K562 (cell line): Measurements from ENCODE around the gene ZSCAN22. TPM values are rescaled to one million over a fixed set of nuclear protein-coding genes. Genes with fewer than 3 reads are reported as not detected.
A peak's percentile ranks its signal among the peaks of the same experiment; 100 is the strongest.

Experiments used
- ATAC-seq: fragments of 200-7000 bp; cut with Tn5 transposase; 3 replicates; pipeline ENCODE4 v1.9.1; 2020; ENCODE audit warnings: moderate library complexity
- BruUV-seq: library from RNA; stranded (reverse); fragments of 400-500 nt; replicated peaks from 2 replicates; lab custom pipeline; 2021; lab: Mats Ljungman, UMichigan
- CTCF ChIA-PET: fragments of 300-600 bp; formaldehyde crosslinking; extraction: SDS; loops from one replicate; lab custom pipeline; 2021; ENCODE audit warnings: low intra/inter-chr PET ratio; lab: Yijun Ruan, JAX
- POLR2A ChIA-PET: fragments of 300-600, 350-650 bp; sonication (Branson Sonifier 250); formaldehyde crosslinking; extraction: SDS; loops from one replicate; lab custom pipeline; 2021; ENCODE audit warnings: antibody characterized with exemption, inconsistent platforms; lab: Yijun Ruan, JAX
- DNase-seq, 4 experiments: peaks; one replicate each; pipeline versions ENCODE4 v3.0.0 to v3.0.0-alpha.2; 2011 to 2018; ENCODE audit warnings: low spot score in 3 of 4, mixed read lengths in 3 of 4; ENCODE audit errors: extremely low read depth in 1 of 4
- FAIRE-seq: peaks from 2 replicates; lab custom pipeline; 2011; peaks lifted over from hg19 to GRCh38; lab: Jason Lieb, UNC
- H2AFZ ChIP-seq: 2 replicates; pipeline ENCODE4 v1.6.0; 2011; ENCODE audit warnings: low read depth, low read length, control low read depth, inconsistent platforms
- H3K27ac ChIP-seq: fragments of 200-600 bp; 3 replicates; pipeline ENCODE4 v1.8.0; 2011; ENCODE audit warnings: low read depth, mild to moderate bottlenecking, control low read depth, inconsistent platforms, low read length, moderate library complexity, mixed read lengths; ENCODE audit errors: extremely low read depth
- H3K27me3 ChIP-seq, 2 experiments: fragments of 300-600 bp in 1 of 2; 2 replicates in 1 of 2; 3 replicates in 1 of 2; pipeline versions ENCODE4 v1.6.0 to v1.8.0; 2011; ENCODE audit warnings: inconsistent platforms in 2 of 2, low read length in 2 of 2, mild to moderate bottlenecking in 1 of 2, mixed read lengths in 1 of 2, moderate library complexity in 1 of 2; ENCODE audit not compliant: control insufficient read depth in 2 of 2, insufficient read depth in 2 of 2
- H3K36me3 ChIP-seq: fragments of 300-600 bp; 3 replicates; pipeline ENCODE4 v1.8.0; 2011; ENCODE audit warnings: mild to moderate bottlenecking, low read length, inconsistent platforms; ENCODE audit not compliant: control insufficient read depth, insufficient read depth
- H3K4me1 ChIP-seq, 2 experiments: fragments of 200-600 bp in 1 of 2; replicated peaks in 1 of 2; 2 replicates in 1 of 2; 3 replicates in 1 of 2; pipeline versions ENCODE4 v1.5.1 to v1.8.0; 2011; ENCODE audit warnings: inconsistent platforms in 2 of 2, low read length in 2 of 2, mild to moderate bottlenecking in 1 of 2, mixed read lengths in 1 of 2, moderate library complexity in 1 of 2; ENCODE audit not compliant: control insufficient read depth in 2 of 2, insufficient read depth in 2 of 2
- H3K4me2 ChIP-seq: 2 replicates; pipeline ENCODE4 v1.6.1; 2011; ENCODE audit warnings: low read length, control low read depth, inconsistent platforms, mixed read lengths; ENCODE audit not compliant: insufficient read depth
- H3K4me3 ChIP-seq: fragments of 200-600 bp; sonication (generic), shearing (Covaris generic); 2 replicates; pipeline ENCODE4 v1.5.1; 2016; ENCODE audit warnings: control low read depth, inconsistent platforms
- H3K79me2 ChIP-seq: fragments of 200-600 bp; 3 replicates; pipeline ENCODE4 v1.8.0; 2011; ENCODE audit warnings: low read length, inconsistent platforms; ENCODE audit not compliant: control insufficient read depth, insufficient read depth
- H3K9ac ChIP-seq, 2 experiments: 2 replicates each; pipeline versions ENCODE4 v1.6.0 to v1.6.1; 2011; ENCODE audit warnings: low read depth in 2 of 2, low read length in 2 of 2, control low read depth in 1 of 2, inconsistent platforms in 1 of 2, mild to moderate bottlenecking in 1 of 2, mixed read lengths in 1 of 2; ENCODE audit not compliant: insufficient read depth in 1 of 2
- H3K9me1 ChIP-seq: one replicate; pipeline ENCODE4 v1.6.0; 2011; ENCODE audit warnings: inconsistent platforms, mild to moderate bottlenecking, low read length, moderate library complexity; ENCODE audit not compliant: control insufficient read depth, insufficient read depth
- H3K9me3 ChIP-seq: replicated peaks from 2 replicates; pipeline ENCODE4 v1.5.1; 2011; ENCODE audit warnings: low read depth, low read length, inconsistent platforms; ENCODE audit not compliant: control insufficient read depth, insufficient read depth
- H4K20me1 ChIP-seq: replicated peaks from 2 replicates; pipeline ENCODE4 v1.6.1; 2011; ENCODE audit warnings: low read length, inconsistent platforms, mixed read lengths; ENCODE audit not compliant: control insufficient read depth, insufficient read depth
- CBX5 ChIP-seq: IDR thresholded peaks from 2 replicates; pipeline ENCODE4 v1.6.1; 2014; ENCODE audit warnings: low read depth, borderline replicate concordance
- CBX8 ChIP-seq: fragments of 200-600 bp; sonication (generic); IDR thresholded peaks from 2 replicates; pipeline ENCODE4 v1.6.1; 2012; ENCODE audit warnings: borderline replicate concordance, mixed run types, low read depth, mild to moderate bottlenecking, moderate library complexity, mixed read lengths, low read length, control low read depth, inconsistent platforms; ENCODE audit not compliant: poor library complexity, severe bottlenecking; ENCODE audit errors: extremely low read depth
- CXXC5 ChIP-seq: fragments of 250-450 bp; sonication (Bioruptor Pico); IDR thresholded peaks from 2 replicates; pipeline ENCODE4 v1.8.0; 2022; ENCODE audit warnings: inconsistent platforms, mild to moderate bottlenecking, moderate library complexity
- DPF2 ChIP-seq: fragments of 450-650 bp; IDR thresholded peaks from 2 replicates; pipeline ENCODE4 v1.6.1; 2016
- EP300 ChIP-seq: IDR thresholded peaks from 2 replicates; pipeline ENCODE4 v1.6.1; 2012; ENCODE audit warnings: low read length, improper control_type of control experiment
- GATAD2B ChIP-seq: fragments of 450-650 bp; IDR thresholded peaks from 2 replicates; pipeline ENCODE4 v1.6.1; 2017; ENCODE audit warnings: mild to moderate bottlenecking, borderline replicate concordance
- HDAC2 ChIP-seq: fragments of 450-650 bp; IDR thresholded peaks from 2 replicates; pipeline ENCODE4 v1.6.1; 2016; ENCODE audit warnings: mild to moderate bottlenecking
- KAT2B ChIP-seq: IDR thresholded peaks from one replicate; pipeline ENCODE4 v1.6.1; 2012; ENCODE audit warnings: low read depth, mild to moderate bottlenecking, control low read depth, inconsistent platforms, low read length, moderate library complexity
- KLF10 ChIP-seq: fragments of 250-450 bp; sonication (Bioruptor Pico); IDR thresholded peaks from 2 replicates; pipeline ENCODE4 v1.6.1; 2021; ENCODE audit warnings: matching md5 sums
- LCOR ChIP-seq: sonication (generic); formaldehyde crosslinking; IDR thresholded peaks from 2 replicates; pipeline ENCODE4 v1.8.0; 2022; ENCODE audit warnings: mild to moderate bottlenecking, missing genetic modification reagents
- MCM2 ChIP-seq: fragments of 450-650 bp; IDR thresholded peaks from 2 replicates; pipeline ENCODE4 v1.6.1; 2017; ENCODE audit warnings: low read depth, mild to moderate bottlenecking
- PHF20 ChIP-seq: fragments of 450-650 bp; IDR thresholded peaks from 2 replicates; pipeline ENCODE4 v1.6.1; 2018; ENCODE audit not compliant: partially characterized antibody
- POLR2A ChIP-seq: fragments of 450-650 bp; conservative IDR thresholded peaks from 2 replicates; pipeline ENCODE4 v1.6.1; 2016
- POU5F1 ChIP-seq: fragments of 150-350 bp; IDR thresholded peaks from 2 replicates; pipeline ENCODE4 v1.6.1; 2014; ENCODE audit warnings: borderline replicate concordance, low read length, low read depth, mild to moderate bottlenecking; ENCODE audit not compliant: partially characterized antibody
- RBM14 ChIP-seq: fragments of 200-400 bp; formaldehyde crosslinking; IDR thresholded peaks from 2 replicates; pipeline ENCODE4 v1.6.1; 2018; ENCODE audit warnings: low read depth, mild to moderate bottlenecking, low read length, moderate library complexity, borderline replicate concordance; ENCODE audit not compliant: insufficient read depth
- SETDB1 ChIP-seq: IDR thresholded peaks from one replicate; pipeline ENCODE4 v1.6.1; 2012; ENCODE audit warnings: low read length, control low read depth, inconsistent platforms
- TFAM ChIP-seq: fragments of 250-450 bp; sonication (Bioruptor Pico); conservative IDR thresholded peaks from 2 replicates; pipeline ENCODE4 v1.5.0; 2021; ENCODE audit warnings: mild to moderate bottlenecking, moderate library complexity
- ZNF217 ChIP-seq: sonication (generic); formaldehyde crosslinking; IDR thresholded peaks from 2 replicates; pipeline ENCODE4 v1.8.0; 2022; ENCODE audit warnings: mild to moderate bottlenecking, missing genetic modification reagents
- ZNF445 ChIP-seq: fragments of 250-450 bp; sonication (Bioruptor Pico); IDR thresholded peaks from 2 replicates; pipeline ENCODE4 v1.4.0; 2020; ENCODE audit warnings: low read depth, mild to moderate bottlenecking, moderate library complexity
- ZNF583 ChIP-seq: fragments of 250-450 bp; sonication (Bioruptor Pico); IDR thresholded peaks from 2 replicates; pipeline ENCODE4 v1.4.0; 2020
- ZNF766 ChIP-seq: fragments of 200-800 bp; sonication (Bioruptor generic); conservative IDR thresholded peaks from 2 replicates; pipeline ENCODE4 v1.6.1; 2016; ENCODE audit warnings: missing genetic modification characterization, missing compliant biosample characterization
- WGBS: fragments of 100-300 bp; shearing (Covaris generic); methylation state at CpG from one replicate; pipeline ENCODE4 v1.1.6; 2016; ENCODE audit warnings: low coverage, mixed read lengths; ENCODE audit not compliant: insufficient coverage; ENCODE audit errors: missing lambda C conversion rate; 5-methylcytosine and 5-hydroxymethylcytosine counted together
- in situ Hi-C: fragments of 300-500 bp; cut with MboI; formaldehyde crosslinking; loops from 4 replicates; pipeline ENCODE4 v1.15.0; 2018; ENCODE audit warnings: inconsistent platforms, mixed read lengths
- intact Hi-C: fragments of 100-400 bp; cut with micrococcal nuclease; formaldehyde crosslinking; loops from 2 replicates; pipeline ENCODE4 v1.14.2; 2022
- polyA plus RNA-seq, 8 experiments: library from polyadenylated mRNA; depleted of rRNA in 4 of 8; stranded (reverse) in 5 of 8; unstranded in 3 of 8; fragments of >200 nt; fragmentation: Nextera tagmentation in 2 of 8; fragmentation: Illumina TruSeq in 1 of 8; extraction: Ambion mirVana in 2 of 8; extraction: Trizol in 1 of 8; gene quantifications; 2 replicates each; pipeline versions ENCODE4 v1.2.1 to v1.2.3, GENCODE V29; 2011 to 2014; ENCODE audit warnings: inconsistent platforms in 1 of 8, missing spikeins in 1 of 8
- total RNA-seq, 7 experiments: library from RNA; depleted of rRNA in 6 of 7; stranded (reverse); fragments of >200 nt in 6 of 7; fragmentation: Illumina TruSeq in 2 of 7; extraction: Trizol in 2 of 7; gene quantifications; 2 replicates each; pipeline versions ENCODE4 v1.2.1 to v1.2.3, GENCODE V29; 2011 to 2021; ENCODE audit warnings: low replicate concordance in 1 of 7
- TF ChIP-seq, protein P1 (sequence below): sonication (generic); formaldehyde crosslinking; IDR thresholded peaks from 2 replicates; pipeline ENCODE4 v1.8.1; 2022; ENCODE audit warnings: missing genetic modification reagents
- TF ChIP-seq, protein P2 (sequence below): fragments of 250-450 bp; sonication (Bioruptor Pico); IDR thresholded peaks from 2 replicates; pipeline ENCODE4 v1.5.0; 2022; ENCODE audit warnings: mild to moderate bottlenecking

Gene ZSCAN22
- total and polyA plus RNA-seq, 9 of the 15 experiments (the other 6 are each of a cell fraction or from before 2014, with no cell fraction given): 0.98 to 5.3 (median 3.0) TPM

DNA sequence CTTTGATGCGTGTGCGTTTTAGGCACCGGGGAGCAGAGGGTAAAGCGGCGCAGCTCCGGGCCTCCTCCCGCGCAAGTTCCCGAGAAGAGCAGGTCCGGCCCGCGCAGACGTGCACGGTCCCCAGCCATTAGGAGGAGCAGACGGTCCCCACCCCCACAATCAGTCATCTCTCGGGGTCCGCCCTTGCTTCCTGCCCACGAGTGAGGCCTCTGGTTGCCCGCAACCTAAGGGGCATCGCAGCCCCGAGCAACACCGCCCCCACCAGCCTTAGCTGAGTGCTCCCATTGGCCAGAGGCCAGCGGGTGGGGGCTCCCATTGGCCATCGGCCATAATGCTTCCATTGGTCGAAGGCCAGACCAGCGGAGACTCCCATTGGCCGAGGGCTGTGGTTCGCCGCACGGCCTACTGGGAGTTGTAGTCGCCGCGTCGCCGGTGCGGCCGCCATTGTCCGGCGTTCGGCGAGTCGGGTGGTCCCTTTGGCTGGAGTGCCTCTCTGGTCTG, 48.2 kb upstream of the ZSCAN22 start, which contains the start of gene ZNF8:
Gene ZNF8, plus strand, starts transcription at position 415 of the 501 bp plus-strand sequence. CDS start 127 bp downstream, outside the sequence.
- peaks cover 62% of the 10 kb centered on the region for H3K79me2 ChIP-seq
- no peaks in the 10 kb centered on the region for H3K27me3 ChIP-seq
- intact Hi-C loops: loop anchor here (1.0 to 5.0 kb wide), 3 partner anchors 27 to 129 kb away; partner anchors contain the start of genes ERVK3-1, ZNF274 and ZNF584
- CTCF ChIA-PET: no interaction called here
- peaks cover 10 to 19% of the 10 kb centered on the region in 2 experiments; a peak in 4 of 5 replicates for H3K4me1 ChIP-seq
- H3K9me1 ChIP-seq: no peaks in the 10 kb centered on the region
- no peaks in the 10 kb centered on the region for H4K20me1 ChIP-seq
- H3K27ac ChIP-seq: peak within 1 kb of the TSS; percentile 84
- in situ Hi-C loops: no loop called here
- DNase-seq (peak; percentile 99 to 100 (median 99)), FAIRE-seq (peak; percentile 97), ATAC-seq (peak; percentile 98)
- H3K4me2 ChIP-seq: peak within 1 kb of the TSS; percentile 89
- H3K9me3 ChIP-seq: peaks cover 2% of the 10 kb centered on the region; the same call in 1 of the 2 replicates
- POLR2A ChIA-PET: interaction anchor here (0.6 to 1.6 kb wide), 11 partner anchors 8 to 277 kb away, joined by 3 to 5 read pairs (median 4); partner anchors contain the start of genes ERVK3-1, ZBTB45, ZNF274 and ZNF324B
- WGBS: under 1% methylated on average over 34 of the region's 42 CpGs
- H2AFZ ChIP-seq: peak within 1 kb of the TSS; percentile 92
- no TSS peak for BruUV-seq
- H3K36me3 ChIP-seq: peaks cover 26% of the 10 kb centered on the region; the same call in 2 of the 3 replicates
- H3K4me3 ChIP-seq: peak within 1 kb of the TSS; percentile 64
- H3K9ac ChIP-seq: peak within 1 kb of the TSS; percentile 93 to 100
- no peak for TF ChIP-seq KLF10 (CRISPR knock-in tag)
- no peak for TF ChIP-seq SETDB1
- no peak for TF ChIP-seq MCM2
- TF ChIP-seq RBM14: no peak
- TF ChIP-seq CBX8: no peak
- TF ChIP-seq GATAD2B: no peak
- TF ChIP-seq, protein P1, sequence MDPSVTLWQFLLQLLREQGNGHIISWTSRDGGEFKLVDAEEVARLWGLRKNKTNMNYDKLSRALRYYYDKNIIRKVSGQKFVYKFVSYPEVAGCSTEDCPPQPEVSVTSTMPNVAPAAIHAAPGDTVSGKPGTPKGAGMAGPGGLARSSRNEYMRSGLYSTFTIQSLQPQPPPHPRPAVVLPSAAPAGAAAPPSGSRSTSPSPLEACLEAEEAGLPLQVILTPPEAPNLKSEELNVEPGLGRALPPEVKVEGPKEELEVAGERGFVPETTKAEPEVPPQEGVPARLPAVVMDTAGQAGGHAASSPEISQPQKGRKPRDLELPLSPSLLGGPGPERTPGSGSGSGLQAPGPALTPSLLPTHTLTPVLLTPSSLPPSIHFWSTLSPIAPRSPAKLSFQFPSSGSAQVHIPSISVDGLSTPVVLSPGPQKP (CRISPR knock-in tag): no peak
- no peak for TF ChIP-seq ZNF217 (CRISPR knock-in tag)
- no peak for TF ChIP-seq KAT2B
- TF ChIP-seq POLR2A: peak; percentile 91
- no peak for TF ChIP-seq EP300
- TF ChIP-seq LCOR (CRISPR knock-in tag): no peak
- peak; percentile 11; the same call in 1 of the 2 replicates for TF ChIP-seq CBX5
- no peak for TF ChIP-seq POU5F1
- peak; percentile 75 for TF ChIP-seq CXXC5 (CRISPR knock-in tag)
- 0 out of 2 replicates have a peak, but pooled peaks have one; percentile 49 for TF ChIP-seq HDAC2
- no peak for TF ChIP-seq ZNF583 (CRISPR knock-in tag)
- no peak for TF ChIP-seq DPF2
- TF ChIP-seq ZNF766 (CRISPR knock-in tag): no peak
- TF ChIP-seq, protein P2, sequence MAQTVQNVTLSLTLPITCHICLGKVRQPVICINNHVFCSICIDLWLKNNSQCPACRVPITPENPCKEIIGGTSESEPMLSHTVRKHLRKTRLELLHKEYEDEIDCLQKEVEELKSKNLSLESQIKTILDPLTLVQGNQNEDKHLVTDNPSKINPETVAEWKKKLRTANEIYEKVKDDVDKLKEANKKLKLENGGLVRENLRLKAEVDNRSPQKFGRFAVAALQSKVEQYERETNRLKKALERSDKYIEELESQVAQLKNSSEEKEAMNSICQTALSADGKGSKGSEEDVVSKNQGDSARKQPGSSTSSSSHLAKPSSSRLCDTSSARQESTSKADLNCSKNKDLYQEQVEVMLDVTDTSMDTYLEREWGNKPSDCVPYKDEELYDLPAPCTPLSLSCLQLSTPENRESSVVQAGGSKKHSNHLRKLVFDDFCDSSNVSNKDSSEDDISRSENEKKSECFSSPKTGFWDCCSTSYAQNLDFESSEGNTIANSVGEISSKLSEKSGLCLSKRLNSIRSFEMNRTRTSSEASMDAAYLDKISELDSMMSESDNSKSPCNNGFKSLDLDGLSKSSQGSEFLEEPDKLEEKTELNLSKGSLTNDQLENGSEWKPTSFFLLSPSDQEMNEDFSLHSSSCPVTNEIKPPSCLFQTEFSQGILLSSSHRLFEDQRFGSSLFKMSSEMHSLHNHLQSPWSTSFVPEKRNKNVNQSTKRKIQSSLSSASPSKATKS (CRISPR knock-in tag): no peak
- TF ChIP-seq PHF20: peak; percentile 55
- no peak for TF ChIP-seq TFAM (CRISPR knock-in tag)
- no peak for TF ChIP-seq ZNF445 (CRISPR knock-in tag)
